ENCODE measurements around the gene ZNF441.

DNA sequence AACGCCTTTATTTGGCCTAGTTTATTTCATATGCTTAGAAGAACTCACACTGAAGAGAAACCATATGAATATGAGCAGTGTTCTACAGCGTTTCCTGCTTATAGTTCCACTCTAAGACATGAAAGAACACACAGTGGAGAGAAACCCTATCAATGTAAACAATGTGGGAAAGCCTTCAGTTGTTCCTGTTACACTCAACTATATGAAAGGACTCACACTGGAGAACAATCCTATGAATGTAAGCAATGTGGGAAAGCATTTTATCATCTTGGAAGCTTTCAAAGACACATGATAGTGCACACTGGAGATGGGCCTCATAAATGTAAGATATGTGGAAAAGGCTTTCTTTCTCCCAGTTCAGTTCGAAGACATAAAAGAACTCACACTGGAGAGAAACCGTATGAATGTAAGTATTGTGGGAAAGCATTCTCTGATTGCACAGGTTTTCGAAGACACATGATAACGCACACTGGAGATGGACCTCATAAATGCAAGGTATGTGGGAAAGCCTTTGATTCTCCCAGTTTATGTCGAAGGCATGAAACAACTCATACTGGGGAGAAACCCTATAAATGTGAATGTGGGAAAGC is 13.7 kb downstream of the ZNF441 start:
- TF ChIP-seq SP1 (IDR thresholded peaks at IDR 0.05) (no peak), GABPA (IDR thresholded peaks at IDR 0.05 in 1 of 2, conservative IDR thresholded peaks at IDR 0.05 in 1 of 2) (no peak), FOXA1 (IDR thresholded peaks at IDR 0.05) (no peak), YY1 (IDR thresholded peaks at IDR 0.05) (no peak), JUND (IDR thresholded peaks at IDR 0.05) (no peak)
- TF ChIP-seq, protein P1, sequence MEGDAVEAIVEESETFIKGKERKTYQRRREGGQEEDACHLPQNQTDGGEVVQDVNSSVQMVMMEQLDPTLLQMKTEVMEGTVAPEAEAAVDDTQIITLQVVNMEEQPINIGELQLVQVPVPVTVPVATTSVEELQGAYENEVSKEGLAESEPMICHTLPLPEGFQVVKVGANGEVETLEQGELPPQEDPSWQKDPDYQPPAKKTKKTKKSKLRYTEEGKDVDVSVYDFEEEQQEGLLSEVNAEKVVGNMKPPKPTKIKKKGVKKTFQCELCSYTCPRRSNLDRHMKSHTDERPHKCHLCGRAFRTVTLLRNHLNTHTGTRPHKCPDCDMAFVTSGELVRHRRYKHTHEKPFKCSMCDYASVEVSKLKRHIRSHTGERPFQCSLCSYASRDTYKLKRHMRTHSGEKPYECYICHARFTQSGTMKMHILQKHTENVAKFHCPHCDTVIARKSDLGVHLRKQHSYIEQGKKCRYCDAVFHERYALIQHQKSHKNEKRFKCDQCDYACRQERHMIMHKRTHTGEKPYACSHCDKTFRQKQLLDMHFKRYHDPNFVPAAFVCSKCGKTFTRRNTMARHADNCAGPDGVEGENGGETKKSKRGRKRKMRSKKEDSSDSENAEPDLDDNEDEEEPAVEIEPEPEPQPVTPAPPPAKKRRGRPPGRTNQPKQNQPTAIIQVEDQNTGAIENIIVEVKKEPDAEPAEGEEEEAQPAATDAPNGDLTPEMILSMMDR (IDR thresholded peaks at IDR 0.05; ENCODE audit: low read depth, low read length, missing input control): no peak
- TF ChIP-seq, protein P2, sequence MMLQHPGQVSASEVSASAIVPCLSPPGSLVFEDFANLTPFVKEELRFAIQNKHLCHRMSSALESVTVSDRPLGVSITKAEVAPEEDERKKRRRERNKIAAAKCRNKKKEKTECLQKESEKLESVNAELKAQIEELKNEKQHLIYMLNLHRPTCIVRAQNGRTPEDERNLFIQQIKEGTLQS (IDR thresholded peaks at IDR 0.05): no peak
